ENCODE results near the gene WDR31.

Gene WDR31

DNA sequence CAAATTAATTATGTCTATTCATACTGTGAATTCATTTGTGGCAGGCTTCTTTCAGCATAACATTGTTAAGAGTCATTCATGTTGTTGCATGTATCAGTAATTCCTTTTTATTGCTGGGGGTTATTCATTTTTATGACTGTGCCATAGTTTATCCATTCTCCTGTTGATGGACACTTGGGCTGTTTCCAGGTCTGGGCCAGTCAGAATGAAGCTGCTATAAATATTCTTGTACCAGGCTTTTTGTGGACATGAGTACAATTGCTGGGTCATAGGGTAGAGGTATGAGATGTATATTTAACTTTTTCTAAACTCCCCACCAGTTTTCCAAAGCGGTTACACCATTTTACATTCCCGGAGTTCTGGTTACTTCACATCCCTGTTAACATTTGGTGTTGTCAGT, 51.0 kb downstream of the WDR31 start:
- no peak for TF ChIP-seq CTCF (IDR thresholded peaks at IDR 0.05; ENCODE audit: extremely low read depth, missing control alignments)
- no peak for DNase-seq (ENCODE audit: low spot score)

- no peak for DNase-seq (ENCODE audit: low spot score)
- no peak for TF ChIP-seq CTCF (IDR thresholded peaks at IDR 0.05; ENCODE audit: extremely low read depth, missing control alignments)
Measured at GRCh38 chr9:113281356-113281755, 58.7 kb downstream of the WDR31 start.

DNA sequence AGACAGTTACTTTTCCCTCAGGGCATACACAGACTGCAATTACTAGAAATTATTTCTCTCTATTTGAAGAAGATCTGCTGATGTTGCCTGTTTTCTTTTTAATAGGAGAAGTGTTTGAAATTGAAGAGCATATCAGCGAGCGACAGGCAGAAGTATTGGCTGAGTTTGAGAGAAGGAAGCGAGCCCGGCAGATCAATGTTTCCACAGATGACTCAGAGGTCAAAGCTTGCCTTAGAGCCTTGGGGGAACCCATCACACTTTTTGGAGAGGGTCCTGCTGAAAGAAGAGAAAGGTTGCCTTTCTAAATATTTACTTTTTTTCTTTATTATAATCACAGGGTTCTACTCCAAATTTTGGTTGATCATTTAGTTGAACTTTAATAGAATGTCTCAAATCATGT, 61.2 kb downstream of the WDR31 start:
- no peak for DNase-seq (ENCODE audit: low spot score)

DNA sequence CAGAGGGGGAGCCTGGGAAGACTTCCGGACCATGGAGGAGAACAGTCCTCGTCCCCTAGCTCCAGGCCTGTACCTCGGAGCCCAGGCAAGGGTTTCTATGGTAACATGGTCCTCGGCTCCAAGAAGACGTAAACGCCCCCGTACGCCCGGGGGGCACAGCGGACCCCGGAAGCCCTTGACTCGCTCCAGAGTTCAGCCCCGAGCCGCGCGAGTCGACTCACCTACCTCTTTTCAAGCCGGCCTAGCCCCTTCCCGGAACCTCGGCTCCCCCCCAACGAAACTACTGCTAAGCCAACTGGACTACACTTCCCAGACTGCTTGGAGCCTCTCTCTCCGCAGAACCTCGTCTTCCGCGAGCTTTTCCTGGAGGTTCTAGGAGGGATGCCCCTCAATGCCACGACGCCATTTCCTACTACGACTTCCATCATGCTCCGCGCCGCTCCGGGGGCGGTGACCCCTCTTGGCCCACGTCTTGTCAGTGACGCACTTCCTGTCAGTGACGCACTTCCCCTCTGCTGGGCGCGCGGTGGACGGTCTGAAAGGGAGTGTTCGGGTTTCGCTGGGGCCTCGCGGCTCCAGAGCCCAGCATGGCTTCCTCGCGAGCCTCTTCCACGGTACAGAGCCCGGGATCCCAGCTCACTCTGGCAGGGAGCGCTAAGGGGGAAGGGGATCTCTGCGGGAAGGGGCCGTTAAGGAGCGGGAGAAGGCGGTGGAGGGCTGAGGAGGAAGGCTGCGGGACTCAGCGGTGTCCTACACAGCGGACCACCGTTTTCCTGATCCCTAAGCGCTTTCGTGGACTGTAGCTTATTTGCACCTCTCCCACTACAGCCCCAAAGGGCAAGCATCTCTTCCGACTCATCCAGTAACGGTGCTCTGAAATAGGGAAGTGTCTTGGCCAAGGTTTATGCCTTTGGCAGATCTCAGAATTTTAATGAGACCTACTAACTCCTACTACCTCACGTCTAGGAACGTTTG, 64.6 kb downstream of the WDR31 start, which contains the start of the genes CDC26 and PRPF4:
Gene CDC26 (minus strand): TSS at position 416 of the 975 bp plus-strand sequence. CDS start 3,065 bp downstream, outside the sequence.
Gene PRPF4 (plus strand): TSS at position 502 of the 975 bp plus-strand sequence. CDS start 86 bp downstream, at position 588.
- TF ChIP-seq CTCF (IDR thresholded peaks at IDR 0.05; ENCODE audit: extremely low read depth, missing control alignments): no peak
- DNase-seq (ENCODE audit: low spot score): peak; percentile 93

More for the DNA sequence above, 61.2 kb downstream of the WDR31 start:
- TF ChIP-seq CTCF (IDR thresholded peaks at IDR 0.05; ENCODE audit: extremely low read depth, missing control alignments): no peak

GRCh38 chr9:113274474-113275156, 65.5 kb downstream of the WDR31 start:
- TF ChIP-seq CTCF (IDR thresholded peaks at IDR 0.05; ENCODE audit: extremely low read depth, missing control alignments): peak; percentile 59
- DNase-seq (ENCODE audit: low spot score): peak; percentile 63

- no peak for DNase-seq (ENCODE audit: low spot score)
- no peak for TF ChIP-seq CTCF (IDR thresholded peaks at IDR 0.05; ENCODE audit: extremely low read depth, missing control alignments)
Measured at GRCh38 chr9:113269871-113270270, 70.2 kb downstream of the WDR31 start.

GRCh38 chr9:113269355-113269754, 70.7 kb downstream of the WDR31 start:
- TF ChIP-seq CTCF (IDR thresholded peaks at IDR 0.05; ENCODE audit: extremely low read depth, missing control alignments): no peak

More at GRCh38 chr9:113269355-113269754, 70.7 kb downstream of the WDR31 start:
- no peak for DNase-seq (ENCODE audit: low spot score)
